Neutrophil (primary cell): Measurements from ENCODE around the gene TAS2R43.
"Not testable (repeated sequence)": the region's sequence is repeated elsewhere in the genome, so short reads cannot be mapped to it uniquely, and the experiment has no call there.

ENCODE experiments used
- H3K27ac ChIP-seq: fragments of 200-600 bp; sonication (generic); 2 replicates; pipeline ENCODE4 v1.5.1; 2016; ENCODE audit warnings: mild to moderate bottlenecking, moderate library complexity
- H3K27me3 ChIP-seq: fragments of 200-600 bp; sonication (generic); 2 replicates; pipeline ENCODE4 v1.6.0; 2016; ENCODE audit warnings: mild to moderate bottlenecking
- H3K36me3 ChIP-seq: fragments of 200-600 bp; sonication (generic); 2 replicates; pipeline ENCODE4 v1.5.1; 2017
- H3K4me1 ChIP-seq, 2 experiments: fragments of 200-600 bp in 1 of 2; sonication (generic) in 1 of 2; 1 replicate in 1 of 2; 2 replicates in 1 of 2; pipeline versions ENCODE4 v1.5.1 to v1.6.1; 2013 to 2016; ENCODE audit warnings: low read depth in 1 of 2, low read length in 1 of 2, mild to moderate bottlenecking in 1 of 2, moderate library complexity in 1 of 2; ENCODE audit not compliant: control insufficient read depth in 1 of 2, insufficient read depth in 1 of 2
- H3K4me3 ChIP-seq, 2 experiments: fragments of 200-600 bp in 1 of 2; sonication (generic) in 1 of 2; 1 replicate in 1 of 2; 2 replicates in 1 of 2; pipeline ENCODE4 v1.5.1; 2013 to 2016; ENCODE audit warnings: low read depth in 1 of 2, low read length in 1 of 2, mild to moderate bottlenecking in 1 of 2, moderate library complexity in 1 of 2
- H3K9me3 ChIP-seq: fragments of 200-600 bp; sonication (generic); 2 replicates; pipeline ENCODE4 v1.5.1; 2016
- CTCF ChIP-seq: fragments of 200-600 bp; sonication (generic); IDR thresholded peaks from 2 replicates; pipeline ENCODE4 v1.5.1; 2016; ENCODE audit warnings: antibody characterized with exemption

TAS2R43 gene

GRCh38 chr12:11055306-11055705, 36.8 kb downstream of the TAS2R43 start:
- no peak for TF ChIP-seq CTCF
- H3K4me3 ChIP-seq: no peak overlapping the region
- no peaks in the 10 kb centered on the region for H3K36me3 ChIP-seq
- no peak overlapping the region for H3K27ac ChIP-seq
- no peaks in the 10 kb centered on the region for H3K9me3 ChIP-seq
- no peaks in the 10 kb centered on the region for H3K27me3 ChIP-seq
- H3K4me1 ChIP-seq: no peaks in the 10 kb centered on the region

GRCh38 chr12:11049806-11050531, 42.1 kb downstream of the TAS2R43 start:
- H3K4me1 ChIP-seq, H3K36me3 ChIP-seq, H3K9me3 ChIP-seq, H3K4me3 ChIP-seq, H3K27me3 ChIP-seq, H3K27ac ChIP-seq: not testable (repeated sequence)

- H3K9me3 ChIP-seq, H3K27ac ChIP-seq, H3K36me3 ChIP-seq, H3K4me3 ChIP-seq, H3K27me3 ChIP-seq, H3K4me1 ChIP-seq: not testable (repeated sequence)
These were observed 50.7 kb downstream of the TAS2R43 start for GRCh38 chr12:11041366-11041765.
